HG02759 (cell line): Measurements from ENCODE around the gene EVL.

Experiments
- ATAC-seq: cut with Tn5 transposase; IDR thresholded peaks from one replicate; pipeline ENCODE4 v1.9.1; 2021; ENCODE audit warnings: mild to moderate bottlenecking, moderate library complexity; ENCODE audit not compliant: unreplicated experiment

Gene EVL

GRCh38 chr14:100124551-100125088 is 59.4 kb downstream of the EVL start:
- ATAC-seq = no peak

GRCh38 chr14:100126401-100126800 is 61.2 kb downstream of the EVL start:
- ATAC-seq = no peak

- no peak for ATAC-seq
These were observed 62.7 kb downstream of the EVL start for GRCh38 chr14:100127853-100128455.

GRCh38 chr14:100128688-100129087 is 63.5 kb downstream of the EVL start:
- ATAC-seq = no peak

- no peak for ATAC-seq
These were observed 64.0 kb downstream of the EVL start for GRCh38 chr14:100129161-100129589.

- no peak for ATAC-seq
These were observed 65.3 kb downstream of the EVL start for GRCh38 chr14:100130521-100130920.

- no peak for ATAC-seq
These were observed 66.0 kb downstream of the EVL start for GRCh38 chr14:100131181-100131580.

- no peak for ATAC-seq
These were observed 67.1 kb downstream of the EVL start for GRCh38 chr14:100132161-100132902.

GRCh38 chr14:100132903-100133510 is 67.8 kb downstream of the EVL start:
- no peak for ATAC-seq

GRCh38 chr14:100134586-100134985 is 69.4 kb downstream of the EVL start:
- ATAC-seq = no peak

GRCh38 chr14:100135073-100135472 is 69.9 kb downstream of the EVL start:
- no peak for ATAC-seq

GRCh38 chr14:100135784-100136183 is 70.6 kb downstream of the EVL start:
- ATAC-seq = no peak

- no peak for ATAC-seq
These were observed 72.0 kb downstream of the EVL start for GRCh38 chr14:100137173-100137572.

GRCh38 chr14:100138082-100138787 is 73.0 kb downstream of the EVL start:
- no peak for ATAC-seq

- ATAC-seq = no peak
These were observed 73.7 kb downstream of the EVL start for GRCh38 chr14:100138955-100139354.

- no peak for ATAC-seq
These were observed 75.3 kb downstream of the EVL start for GRCh38 chr14:100140452-100141078.

- ATAC-seq = no peak
These were observed 75.9 kb downstream of the EVL start for GRCh38 chr14:100141098-100141497.

- ATAC-seq = no peak
These were observed 77.1 kb downstream of the EVL start for GRCh38 chr14:100142073-100143040.

- ATAC-seq = no peak
These were observed 78.3 kb downstream of the EVL start for GRCh38 chr14:100143523-100143922.

GRCh38 chr14:100143934-100144333 is 78.7 kb downstream of the EVL start:
- ATAC-seq = no peak
